Mesenteric fat pad (tissue), 1 donor: ENCODE measurements around the gene PHF1. TPM values are rescaled to one million over a fixed set of nuclear protein-coding genes. Genes with fewer than 3 reads are reported as not detected.

Experiments
- DNase-seq: peaks from one replicate; pipeline ENCODE4 v3.0.0-alpha.2; 2020; ENCODE audit warnings: low spot score
- total RNA-seq: library from RNA; stranded (reverse); fragmentation: NEBNext Ultra II Directional; extraction: Animal tissue kit (Norgen Biotek cat#: 25700); gene quantifications from one replicate; pipeline ENCODE4 v1.2.1, GENCODE V29; 2021
- donor health status: DM: yes; HTN: yes; CAD: no.

Gene PHF1
- total RNA-seq, 1 donor from 2014 or later, result 42.5 TPM

- DNase-seq, result no peak
Observed at GRCh38 chr6:33430991-33431879, 20.4 kb downstream of the PHF1 start.

GRCh38 chr6:33431880-33432541 is 21.2 kb downstream of the PHF1 start:
- DNase-seq, result no peak

GRCh38 chr6:33432546-33432945 is 21.7 kb downstream of the PHF1 start:
- no peak for DNase-seq

GRCh38 chr6:33433001-33433543 is 22.3 kb downstream of the PHF1 start:
- DNase-seq, result no peak

GRCh38 chr6:33433544-33434191 is 22.9 kb downstream of the PHF1 start:
- DNase-seq, result no peak

- no peak for DNase-seq
Observed at GRCh38 chr6:33434961-33435360, 24.1 kb downstream of the PHF1 start.

GRCh38 chr6:33437666-33438065 is 26.9 kb downstream of the PHF1 start:
- no peak for DNase-seq

- DNase-seq, result no peak
Observed at GRCh38 chr6:33438978-33439594, 28.3 kb downstream of the PHF1 start.

- DNase-seq, result no peak
Observed at GRCh38 chr6:33439956-33440648, 29.3 kb downstream of the PHF1 start.

- DNase-seq, result no peak
Observed at GRCh38 chr6:33440649-33441309, 30.0 kb downstream of the PHF1 start.

- no peak for DNase-seq
Observed at GRCh38 chr6:33441457-33441856, 30.6 kb downstream of the PHF1 start.

- no peak for DNase-seq
Observed at GRCh38 chr6:33442283-33442682, 31.5 kb downstream of the PHF1 start.

GRCh38 chr6:33443025-33443424 is 32.2 kb downstream of the PHF1 start:
- DNase-seq, result no peak

- no peak for DNase-seq
Observed at GRCh38 chr6:33443619-33444504, 33.0 kb downstream of the PHF1 start.

- no peak for DNase-seq
Observed at GRCh38 chr6:33445119-33445603, 34.3 kb downstream of the PHF1 start.

- no peak for DNase-seq
Observed at GRCh38 chr6:33446356-33446755, 35.5 kb downstream of the PHF1 start.

GRCh38 chr6:33450434-33450833 is 39.6 kb downstream of the PHF1 start:
- DNase-seq, result peak; percentile 26

- DNase-seq, result peak; percentile 60
Observed at GRCh38 chr6:33451606-33452005, 40.8 kb downstream of the PHF1 start.

- DNase-seq, result peak; percentile 41
Observed at GRCh38 chr6:33452496-33452895, 41.7 kb downstream of the PHF1 start.
